Measurements from ENCODE around the gene PPP4R3A. TPM values are rescaled to one million over a fixed set of nuclear protein-coding genes. Genes with fewer than 3 reads are reported as not detected.
"Not testable (repeated sequence)": the region's sequence is repeated elsewhere in the genome, so short reads cannot be mapped to it uniquely, and the experiment has no call there.

Gene PPP4R3A
- total RNA-seq, 1 donor = 175 TPM

DNA sequence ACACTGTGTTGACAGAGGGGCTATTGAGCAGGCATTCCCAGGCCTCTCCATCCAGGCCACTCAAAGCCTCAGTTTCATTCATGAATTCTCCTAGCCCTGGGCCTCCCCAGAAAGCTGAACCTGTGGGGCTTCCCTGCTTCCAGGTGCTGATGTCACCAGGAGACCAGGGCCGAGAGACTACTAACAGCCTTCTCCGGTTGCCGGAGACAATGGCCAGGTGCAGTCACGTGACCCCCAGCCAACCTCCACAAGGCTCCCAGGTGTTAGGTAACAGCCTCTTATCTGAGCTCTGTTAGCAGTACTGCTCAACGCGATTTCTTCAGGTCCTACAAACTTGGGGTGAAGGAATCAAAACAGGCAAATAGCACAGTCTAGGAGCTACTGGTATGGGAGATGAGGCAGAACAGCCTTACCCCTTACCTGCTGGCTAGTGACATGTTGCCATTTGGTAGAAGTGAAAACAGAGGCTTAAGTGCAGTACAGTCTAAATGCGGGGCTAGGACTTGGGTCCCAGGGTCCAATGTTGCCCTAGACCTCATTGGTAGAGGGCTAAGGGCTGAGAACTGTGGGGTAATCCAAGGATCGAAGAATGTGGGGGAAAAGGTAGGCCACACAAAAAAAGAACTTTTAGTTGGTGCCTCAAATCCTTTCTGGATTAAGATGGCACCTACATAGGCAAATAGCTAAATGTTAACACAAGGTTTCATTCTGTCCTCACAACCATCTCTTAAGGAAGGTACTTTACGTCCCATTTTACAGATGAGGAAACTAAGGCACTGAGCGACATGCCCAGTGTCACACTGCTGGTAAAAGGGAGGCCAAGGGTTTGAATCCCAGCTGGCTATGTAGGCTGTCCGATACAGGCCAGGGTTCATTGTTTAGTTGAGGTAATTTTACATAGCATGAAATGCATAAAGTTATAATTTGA, 96.3 kb downstream of the PPP4R3A start:
- Histone ChIP-seq H3K4me3 (ENCODE audit: low read length) (peak overlapping the region; percentile 95), H3K4me1 (ENCODE audit: insufficient read depth, low read length) (peaks cover 86% of the 10 kb centered on the region), H3K27me3 (ENCODE audit: insufficient read depth, low read length) (no peaks in the 10 kb centered on the region), H3K9me3 (ENCODE audit: low read depth, low read length) (no peaks in the 10 kb centered on the region)

DNA sequence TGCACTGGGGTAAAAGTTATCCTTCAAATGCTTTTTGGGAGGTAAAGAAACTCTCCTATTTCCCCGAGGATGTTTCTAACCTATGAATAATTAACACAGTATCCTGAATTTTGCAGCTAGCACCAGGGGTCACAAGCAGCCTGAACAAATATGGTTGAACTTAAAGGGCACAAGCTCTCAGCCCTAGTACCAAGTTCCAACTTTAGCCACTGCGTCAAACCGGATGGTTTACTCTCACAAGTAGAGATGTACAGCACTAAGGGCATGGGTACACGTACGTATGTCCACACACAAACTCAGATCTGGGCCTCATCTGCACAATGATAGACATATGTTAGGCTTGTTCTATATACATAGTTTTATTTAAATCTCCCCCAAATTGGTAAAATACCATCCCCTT, 97.2 kb downstream of the PPP4R3A start:
- no peak overlapping the region for H3K4me3 ChIP-seq (ENCODE audit: low read length)

DNA sequence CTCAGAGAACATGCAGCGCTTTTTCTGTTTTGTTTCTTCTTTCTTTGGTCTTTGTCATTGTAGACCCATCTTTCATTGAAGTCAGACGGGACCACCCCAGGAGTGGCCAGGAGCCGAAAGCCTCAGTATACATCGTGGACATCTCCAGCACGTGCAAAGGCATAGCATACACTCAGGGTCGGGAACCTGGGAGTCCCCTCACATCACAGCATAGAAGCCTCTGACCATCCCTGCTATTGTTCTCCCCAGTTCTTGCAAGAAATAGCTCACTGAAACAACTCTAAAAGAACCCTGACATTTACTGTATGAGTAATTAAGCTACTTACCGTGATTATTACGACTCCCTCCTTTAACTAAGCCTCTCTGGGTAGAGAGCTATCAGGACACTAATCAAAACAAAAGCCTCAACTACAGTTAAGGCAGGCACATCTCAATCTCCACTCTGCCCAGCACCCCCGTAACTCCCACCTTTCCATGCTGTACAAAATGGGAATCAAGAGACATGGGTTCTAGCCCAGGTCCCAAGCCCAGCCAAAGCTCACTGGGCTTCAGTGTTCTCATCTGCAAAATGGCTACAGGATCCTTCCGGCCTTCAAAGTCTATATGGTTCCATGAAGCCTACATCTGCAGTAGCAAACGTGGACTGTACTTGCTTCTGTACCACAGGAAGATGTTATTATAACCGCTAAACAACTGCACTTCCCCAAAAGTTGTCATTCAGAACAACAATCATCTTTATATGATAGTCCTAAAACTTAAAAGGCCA, 99.2 kb downstream of the PPP4R3A start:
- Histone ChIP-seq H3K4me3 (ENCODE audit: low read length) (no peak overlapping the region), H3K9me3 (ENCODE audit: low read depth, low read length) (no peaks in the 10 kb centered on the region)

More for the DNA sequence above, 97.2 kb downstream of the PPP4R3A start:
- Histone ChIP-seq H3K27me3 (ENCODE audit: insufficient read depth, low read length) (no peaks in the 10 kb centered on the region), H3K9me3 (ENCODE audit: low read depth, low read length) (no peaks in the 10 kb centered on the region), H3K4me1 (ENCODE audit: insufficient read depth, low read length) (peaks cover 86% of the 10 kb centered on the region)

DNA sequence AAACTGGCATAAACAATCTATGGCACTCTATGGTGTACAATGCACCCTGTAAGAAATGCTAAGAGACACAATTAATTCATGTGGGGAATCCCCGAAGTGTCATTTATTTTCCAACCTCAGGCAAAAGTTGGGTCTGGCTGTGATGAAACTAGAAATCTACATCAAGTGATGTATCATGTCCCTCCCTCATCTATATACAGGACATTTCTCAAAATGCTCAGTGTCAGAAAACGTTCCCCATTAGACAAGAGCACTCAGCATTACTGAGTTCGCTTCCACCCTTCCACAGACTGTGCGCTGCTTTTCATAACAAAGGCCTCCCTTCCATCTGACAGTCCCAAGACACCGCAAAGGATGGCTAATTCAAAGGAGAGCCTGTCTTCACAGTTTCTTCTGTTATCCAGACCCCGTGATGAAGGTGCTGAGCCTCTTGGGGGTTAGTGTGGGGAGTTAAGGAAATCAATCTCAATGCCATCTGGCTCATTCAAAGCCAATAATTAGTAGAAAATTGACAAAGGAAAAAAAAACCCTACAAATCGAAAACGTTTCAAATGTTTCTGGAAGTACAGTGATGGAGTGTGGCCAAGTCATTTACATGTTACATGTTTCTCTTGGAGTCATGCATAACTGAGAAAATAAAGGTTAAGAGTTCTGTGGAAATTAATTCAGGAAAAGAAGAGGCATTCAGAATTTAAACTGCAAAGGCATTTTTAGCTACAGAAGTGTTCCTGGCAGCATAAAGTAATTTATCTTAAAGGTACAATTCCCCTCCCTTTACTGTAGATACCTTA, 100.0 kb downstream of the PPP4R3A start:
- peaks cover 98% of the 10 kb centered on the region for H3K4me1 ChIP-seq (ENCODE audit: insufficient read depth, low read length)
- H3K4me3 ChIP-seq (ENCODE audit: low read length) = no peak overlapping the region
- no peaks in the 10 kb centered on the region for H3K9me3 ChIP-seq (ENCODE audit: low read depth, low read length)

More for the DNA sequence above, 99.2 kb downstream of the PPP4R3A start:
- no peaks in the 10 kb centered on the region for H3K27me3 ChIP-seq (ENCODE audit: insufficient read depth, low read length)
- peaks cover 98% of the 10 kb centered on the region for H3K4me1 ChIP-seq (ENCODE audit: insufficient read depth, low read length)

DNA sequence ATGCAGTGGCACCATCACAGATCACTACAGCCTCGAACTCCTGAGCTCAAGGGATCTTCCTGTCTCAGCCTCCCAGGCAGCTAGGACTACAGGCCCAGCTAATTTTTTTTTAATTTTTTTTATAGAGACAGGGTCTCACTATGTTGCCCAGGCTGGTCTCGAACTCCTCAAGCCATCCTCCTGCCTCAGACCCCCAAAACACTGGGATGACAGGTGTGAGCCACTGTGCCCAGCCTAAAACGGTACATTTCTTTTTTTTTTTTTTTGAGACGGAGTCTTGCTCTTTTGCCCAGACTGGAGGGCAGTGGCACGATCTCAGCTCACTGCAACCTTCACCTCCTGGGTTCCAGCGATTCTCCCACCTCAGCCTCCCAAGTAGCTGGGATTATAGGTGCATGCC, 100.9 kb downstream of the PPP4R3A start:
- H3K27me3 ChIP-seq (ENCODE audit: insufficient read depth, low read length) = not testable (repeated sequence)
- peaks cover 98% of the 10 kb centered on the region for H3K4me1 ChIP-seq (ENCODE audit: insufficient read depth, low read length)

More for the DNA sequence above, 100.0 kb downstream of the PPP4R3A start:
- no peaks in the 10 kb centered on the region for H3K27me3 ChIP-seq (ENCODE audit: insufficient read depth, low read length)

More for the DNA sequence above, 100.9 kb downstream of the PPP4R3A start:
- not testable (repeated sequence) for H3K4me3 ChIP-seq (ENCODE audit: low read length); H3K9me3 ChIP-seq (ENCODE audit: low read depth, low read length)

Other genes with a start within 250 kb of the PPP4R3A start
- gene CCDC88C, start 92.5 kb downstream of the PPP4R3A start, total RNA-seq = 174 TPM
- gene CATSPERB, start 221.8 kb upstream of the PPP4R3A start, total RNA-seq = 6.8 TPM

Measured in mononuclear cell (primary cell).